T-helper 17 cell (primary cell): Measurements from ENCODE around the gene CDK6. TPM values are rescaled to one million over a fixed set of nuclear protein-coding genes. Genes with fewer than 3 reads are reported as not detected.

ENCODE experiments used
- ATAC-seq: fragments of 150-1000 bp; cut with Tn5 transposase; 2 replicates; pipeline ENCODE4 v1.10.0; 2021; ENCODE audit warnings: mild to moderate bottlenecking, moderate library complexity
- DNase-seq, 3 donors: peaks; one replicate each; pipeline versions ENCODE4 v3.0.0 to v3.0.0-alpha.2; 2020 to 2021
- H3K9me3 ChIP-seq: one replicate; pipeline ENCODE4 v1.7.0; 2013; ENCODE audit warnings: low read length, mild to moderate bottlenecking; ENCODE audit not compliant: control insufficient read depth, poor library complexity, severe bottlenecking
- H3K27ac Mint-ChIP-seq: one replicate; pipeline ENCODE4 v1.8.0; 2022; ENCODE audit warnings: mild to moderate bottlenecking, moderate library complexity, mixed read lengths
- H3K27me3 Mint-ChIP-seq: one replicate; pipeline ENCODE4 v1.8.0; 2022; ENCODE audit warnings: mixed read lengths
- H3K36me3 Mint-ChIP-seq: one replicate; pipeline ENCODE4 v1.8.0; 2022; ENCODE audit warnings: low read depth, mixed read lengths
- H3K4me1 Mint-ChIP-seq: one replicate; pipeline ENCODE4 v1.8.0; 2022; ENCODE audit warnings: mild to moderate bottlenecking, mixed read lengths
- H3K4me3 Mint-ChIP-seq: one replicate; pipeline ENCODE4 v1.8.0; 2022; ENCODE audit warnings: mild to moderate bottlenecking, moderate library complexity, mixed read lengths
- total RNA-seq, 4 donors: library from RNA in 2 of 4; stranded (reverse) in 2 of 4; gene quantifications; one replicate each; pipeline ENCODE4 v1.2.3 and lab custom pipeline; 2022 to 2026

CDK6 gene
- total RNA-seq, 2 donors from 2014 or later: 61.5 to 63.7 TPM

DNA sequence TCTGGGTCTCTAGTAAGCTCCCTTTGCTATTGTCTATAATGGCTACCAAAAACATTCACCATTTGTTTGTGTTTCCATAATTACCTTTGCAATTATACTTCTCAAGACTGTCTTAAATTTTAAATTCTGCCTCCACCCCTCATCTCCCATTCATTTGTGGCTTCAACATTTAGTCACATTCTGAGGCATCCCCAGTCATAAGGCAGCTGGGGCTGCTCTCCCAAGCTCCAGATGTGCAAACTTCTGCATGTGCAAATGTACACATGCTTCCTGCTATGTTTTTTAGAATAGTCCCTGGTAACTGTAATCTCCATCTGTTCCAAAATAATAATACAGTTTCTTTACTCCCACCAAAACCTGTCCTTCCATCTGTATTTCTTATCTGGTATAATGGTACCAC is 97.3 kb downstream of the CDK6 start:
- H3K36me3 Mint-ChIP-seq: peaks cover 6% of the 10 kb centered on the region
- H3K4me3 Mint-ChIP-seq: no peak overlapping the region

DNA sequence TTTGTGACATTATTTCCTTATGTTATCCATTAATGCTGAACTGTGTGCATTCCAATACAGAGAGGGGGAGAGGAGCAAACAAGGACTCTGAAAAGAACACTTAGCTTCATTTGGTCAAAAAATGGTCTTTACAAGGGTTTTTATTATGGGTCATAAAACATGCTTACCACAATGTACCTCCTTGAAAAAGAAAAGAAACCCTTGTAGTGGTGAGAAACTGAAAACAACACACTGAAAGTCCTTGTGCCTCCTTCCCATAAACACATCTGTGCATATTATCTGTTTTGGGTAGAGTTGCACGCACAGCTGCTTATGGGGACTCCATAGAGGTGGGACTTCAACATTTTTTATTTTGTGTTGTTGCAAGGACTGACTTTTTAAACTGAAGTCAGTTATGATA is 98.7 kb downstream of the CDK6 start:
- no peaks in the 10 kb centered on the region for H3K27me3 Mint-ChIP-seq
- H3K27ac Mint-ChIP-seq: no peak overlapping the region
- H3K4me3 Mint-ChIP-seq: no peak overlapping the region
- no peaks in the 10 kb centered on the region for H3K9me3 ChIP-seq
- H3K36me3 Mint-ChIP-seq: peaks cover 8% of the 10 kb centered on the region
- DNase-seq: no peak
- no peak for ATAC-seq
- H3K4me1 Mint-ChIP-seq: peaks cover 25% of the 10 kb centered on the region

More for the DNA sequence above, 97.3 kb downstream of the CDK6 start:
- Mint-ChIP-seq H3K4me1 (peaks cover 23% of the 10 kb centered on the region), H3K27ac (no peak overlapping the region), H3K27me3 (no peaks in the 10 kb centered on the region)
- no peaks in the 10 kb centered on the region for H3K9me3 ChIP-seq
- DNase-seq (no peak), ATAC-seq (no peak)

DNA sequence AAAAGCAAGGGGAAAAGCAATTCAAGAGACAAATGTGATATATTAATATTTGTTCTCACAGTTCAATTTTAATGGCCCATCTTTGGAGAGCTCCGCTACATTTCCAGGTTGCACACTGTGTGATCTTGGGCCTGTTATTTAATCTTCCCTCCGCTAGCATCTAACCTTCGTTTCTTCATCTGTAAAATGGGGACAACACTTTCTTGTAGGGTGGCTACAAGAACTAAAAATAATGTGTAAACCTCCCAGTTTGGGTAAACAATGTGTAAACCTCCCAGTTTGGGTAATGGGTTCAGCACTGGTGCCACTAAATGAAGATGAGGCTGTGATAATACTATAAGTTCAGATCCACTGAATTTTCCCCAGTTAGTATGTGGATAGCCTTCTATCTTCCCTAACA is 99.5 kb downstream of the CDK6 start:
- DNase-seq (no peak), ATAC-seq (no peak)
- Mint-ChIP-seq H3K27me3 (no peaks in the 10 kb centered on the region), H3K4me3 (no peak overlapping the region), H3K27ac (peak overlapping the region; percentile 41), H3K4me1 (peaks cover 28% of the 10 kb centered on the region), H3K36me3 (peaks cover 8% of the 10 kb centered on the region)
- H3K9me3 ChIP-seq: no peaks in the 10 kb centered on the region

DNA sequence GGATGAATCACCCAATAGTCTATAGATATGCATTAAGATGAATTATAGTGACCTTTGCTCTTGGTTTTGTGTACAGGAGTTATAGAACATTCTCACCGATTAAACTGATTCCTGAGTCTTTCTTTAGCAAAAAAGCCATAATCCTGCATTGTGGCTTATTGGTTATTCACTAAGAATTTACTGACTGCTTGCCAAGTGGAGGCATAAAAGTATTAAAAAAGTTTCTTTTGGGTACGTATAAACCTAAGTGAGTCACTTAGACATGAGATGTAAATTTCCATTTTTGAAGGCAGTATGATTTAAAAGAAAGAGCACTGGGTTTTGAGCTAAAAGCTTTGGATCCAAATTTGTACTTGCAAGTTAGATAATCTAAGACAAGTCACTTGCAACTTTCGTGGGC is 100.7 kb downstream of the CDK6 start:
- no peaks in the 10 kb centered on the region for H3K27me3 Mint-ChIP-seq
- peaks cover 29% of the 10 kb centered on the region for H3K4me1 Mint-ChIP-seq
- no peaks in the 10 kb centered on the region for H3K9me3 ChIP-seq
- DNase-seq (no peak), ATAC-seq (no peak)
- no peak overlapping the region for H3K27ac Mint-ChIP-seq
- peaks cover 8% of the 10 kb centered on the region for H3K36me3 Mint-ChIP-seq
- H3K4me3 Mint-ChIP-seq: no peak overlapping the region

DNA sequence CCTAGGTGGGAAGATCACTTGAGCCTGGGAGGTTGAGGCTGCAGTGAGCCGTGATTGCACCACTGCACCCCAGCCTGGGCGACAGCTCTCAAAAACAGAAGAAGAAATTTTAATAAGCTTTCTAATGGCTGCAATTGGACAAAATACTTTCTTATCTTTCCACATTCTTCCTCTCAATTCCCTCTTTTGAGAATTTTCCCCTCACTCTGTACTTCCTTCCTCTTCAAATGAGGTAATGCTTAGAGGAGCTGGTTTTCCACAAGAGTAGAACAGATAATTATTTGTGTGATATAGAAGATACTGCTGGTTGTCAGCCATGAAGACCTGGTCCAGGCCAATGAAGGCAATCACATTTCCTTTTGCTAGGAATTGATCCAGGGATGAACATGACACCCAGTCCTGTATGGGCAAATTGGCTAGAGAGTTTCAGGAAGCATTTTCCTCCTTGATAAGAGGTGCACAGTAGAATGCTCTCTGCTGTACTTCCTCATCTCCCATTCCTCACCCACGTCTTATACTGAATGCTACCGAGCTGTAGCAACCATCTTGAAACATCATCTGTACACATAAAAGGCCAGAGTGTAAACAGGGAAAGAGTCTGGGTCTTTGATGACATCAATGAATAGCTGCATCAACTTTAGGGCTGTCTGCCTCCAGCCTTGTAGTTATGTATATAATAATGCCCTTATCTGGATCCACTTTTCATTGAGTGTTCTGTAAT is 103.9 kb downstream of the CDK6 start:
- Mint-ChIP-seq H3K4me1 (peaks cover 23% of the 10 kb centered on the region), H3K27ac (peak overlapping the region; percentile 53), H3K4me3 (no peak overlapping the region), H3K27me3 (no peaks in the 10 kb centered on the region), H3K36me3 (peaks cover 8% of the 10 kb centered on the region)
- no peak for DNase-seq
- H3K9me3 ChIP-seq: no peaks in the 10 kb centered on the region
- no peak for ATAC-seq

DNA sequence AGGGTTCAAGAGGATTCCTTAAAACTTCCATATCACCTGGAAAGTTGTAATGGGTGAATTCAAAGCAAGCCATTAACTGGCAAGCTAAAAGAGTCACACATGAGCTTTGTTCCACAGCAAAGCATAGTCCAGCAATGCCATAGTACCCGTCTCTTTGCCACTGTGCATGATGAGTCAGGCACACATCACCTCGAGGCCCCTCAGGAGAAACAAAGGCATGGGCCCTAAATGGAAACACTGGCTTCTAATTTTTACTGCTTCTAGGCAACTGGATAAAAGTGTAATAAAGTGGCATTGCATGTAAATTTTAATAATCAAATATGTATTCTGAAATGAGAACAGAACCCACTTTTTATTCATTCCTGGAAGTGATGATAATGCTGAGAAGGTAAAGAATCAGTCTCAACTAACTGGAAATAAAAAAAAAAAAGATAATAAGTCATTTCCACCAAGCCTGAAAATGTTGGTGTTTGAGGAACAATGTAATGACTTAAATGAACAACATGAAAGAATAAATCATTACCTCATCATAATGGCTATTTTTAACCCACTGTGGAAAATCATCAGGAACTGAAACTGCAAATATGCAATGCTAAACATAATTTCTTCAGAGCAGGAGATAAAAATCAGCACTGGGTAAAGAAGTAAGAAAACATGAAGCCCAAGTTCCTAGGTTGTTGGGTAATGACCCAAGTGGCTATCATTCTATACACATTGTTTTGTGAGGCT is 104.9 kb downstream of the CDK6 start:
- Mint-ChIP-seq H3K4me1 (peaks cover 22% of the 10 kb centered on the region), H3K27me3 (no peaks in the 10 kb centered on the region), H3K27ac (peak overlapping the region; percentile 53), H3K36me3 (peaks cover 6% of the 10 kb centered on the region), H3K4me3 (no peak overlapping the region)
- no peak for DNase-seq
- ATAC-seq: peak; percentile 12
- H3K9me3 ChIP-seq: no peaks in the 10 kb centered on the region

DNA sequence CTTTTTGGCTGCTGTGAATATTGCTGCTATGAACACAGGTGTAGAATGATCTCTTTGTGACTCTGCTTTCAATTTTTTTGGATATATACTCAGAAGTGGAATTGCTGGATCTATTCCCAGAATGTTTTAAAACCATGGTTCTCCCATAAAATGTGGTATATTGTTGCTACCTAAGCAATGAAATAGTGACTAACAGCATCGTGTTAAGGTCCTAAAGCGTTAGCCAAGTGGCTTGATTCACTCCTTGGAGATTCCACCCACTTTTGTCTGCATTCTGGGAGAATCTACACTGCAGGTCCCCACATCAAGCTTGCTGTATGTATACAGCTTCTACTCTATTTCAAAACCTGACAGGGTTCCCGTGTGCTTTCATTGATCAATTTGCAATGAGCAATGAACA is 105.6 kb downstream of the CDK6 start:
- ATAC-seq (no peak), DNase-seq (no peak)
- peaks cover 5% of the 10 kb centered on the region for H3K36me3 Mint-ChIP-seq
- H3K9me3 ChIP-seq: no peaks in the 10 kb centered on the region
- no peaks in the 10 kb centered on the region for H3K27me3 Mint-ChIP-seq
- no peak overlapping the region for H3K27ac Mint-ChIP-seq
- H3K4me1 Mint-ChIP-seq: peaks cover 19% of the 10 kb centered on the region
- H3K4me3 Mint-ChIP-seq: no peak overlapping the region

DNA sequence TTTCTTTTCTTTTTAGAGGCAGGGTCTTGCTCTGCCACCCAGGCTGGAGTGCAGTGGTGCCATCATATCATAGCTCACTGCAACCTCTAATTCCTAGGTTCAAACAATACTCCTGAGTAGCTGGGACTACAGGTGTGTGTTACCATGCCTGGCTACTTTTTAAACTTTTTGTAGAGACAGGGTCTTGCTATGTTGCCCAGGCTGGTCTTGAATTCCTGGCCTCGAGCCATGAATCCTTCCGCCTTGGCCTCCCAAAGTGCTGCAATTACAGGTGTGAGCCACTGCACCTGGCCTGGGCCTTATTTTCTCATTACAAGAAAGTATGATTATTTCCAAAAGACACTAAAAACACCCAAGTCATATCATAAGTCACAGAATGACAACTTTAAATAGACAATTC is 106.6 kb downstream of the CDK6 start:
- ATAC-seq (no peak), DNase-seq (no peak)
- no peak overlapping the region for H3K4me3 Mint-ChIP-seq
- H3K27me3 Mint-ChIP-seq: no peaks in the 10 kb centered on the region
- H3K36me3 Mint-ChIP-seq: peaks cover 5% of the 10 kb centered on the region
- H3K27ac Mint-ChIP-seq: peak overlapping the region; percentile 43
- H3K9me3 ChIP-seq: no peaks in the 10 kb centered on the region
- peaks cover 19% of the 10 kb centered on the region for H3K4me1 Mint-ChIP-seq

DNA sequence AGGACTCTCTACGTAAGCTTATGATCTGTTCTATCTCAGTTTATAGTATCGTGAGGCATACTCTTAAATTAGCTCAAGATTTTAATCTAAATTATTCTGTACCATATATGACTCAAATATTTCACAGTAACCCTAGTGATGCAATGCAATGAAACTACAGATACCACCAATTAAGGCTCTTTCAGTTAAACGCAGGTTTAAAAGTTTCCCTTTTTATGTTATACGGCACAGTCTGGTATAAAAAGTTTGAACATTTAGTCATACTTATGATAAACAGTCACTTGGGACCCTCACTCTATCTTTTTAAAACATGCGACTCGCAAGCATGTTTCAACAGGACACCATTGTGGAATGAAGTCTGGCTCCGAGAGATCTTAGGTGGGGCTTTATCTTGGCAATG is 107.2 kb downstream of the CDK6 start:
- Mint-ChIP-seq H3K4me3 (no peak overlapping the region), H3K27ac (no peak overlapping the region), H3K27me3 (no peaks in the 10 kb centered on the region), H3K4me1 (peaks cover 17% of the 10 kb centered on the region), H3K36me3 (peaks cover 4% of the 10 kb centered on the region)
- H3K9me3 ChIP-seq: no peaks in the 10 kb centered on the region
- DNase-seq (no peak), ATAC-seq (no peak)

DNA sequence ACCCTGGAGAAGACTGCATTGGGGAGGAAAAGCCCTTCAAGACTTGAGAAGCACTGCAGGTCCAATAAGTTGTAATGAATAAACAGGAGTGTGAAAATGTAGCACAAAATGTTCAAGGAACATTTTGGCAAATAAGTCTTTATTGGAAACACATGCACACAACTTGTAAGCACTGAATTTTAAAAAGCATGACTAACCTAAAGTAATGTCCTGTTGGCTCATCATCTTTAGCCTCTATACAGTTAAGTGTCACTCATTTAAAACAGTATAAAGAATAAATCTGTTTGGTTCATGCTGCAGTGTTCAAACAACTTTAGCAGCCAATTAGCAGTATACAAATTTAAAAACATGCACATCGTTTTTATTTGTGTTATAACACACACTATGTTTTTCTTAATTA is 108.6 kb downstream of the CDK6 start:
- no peaks in the 10 kb centered on the region for H3K9me3 ChIP-seq
- Mint-ChIP-seq H3K27ac (no peak overlapping the region), H3K36me3 (peaks cover 2% of the 10 kb centered on the region), H3K4me3 (no peak overlapping the region), H3K27me3 (no peaks in the 10 kb centered on the region), H3K4me1 (peaks cover 15% of the 10 kb centered on the region)
- DNase-seq (no peak), ATAC-seq (no peak)

DNA sequence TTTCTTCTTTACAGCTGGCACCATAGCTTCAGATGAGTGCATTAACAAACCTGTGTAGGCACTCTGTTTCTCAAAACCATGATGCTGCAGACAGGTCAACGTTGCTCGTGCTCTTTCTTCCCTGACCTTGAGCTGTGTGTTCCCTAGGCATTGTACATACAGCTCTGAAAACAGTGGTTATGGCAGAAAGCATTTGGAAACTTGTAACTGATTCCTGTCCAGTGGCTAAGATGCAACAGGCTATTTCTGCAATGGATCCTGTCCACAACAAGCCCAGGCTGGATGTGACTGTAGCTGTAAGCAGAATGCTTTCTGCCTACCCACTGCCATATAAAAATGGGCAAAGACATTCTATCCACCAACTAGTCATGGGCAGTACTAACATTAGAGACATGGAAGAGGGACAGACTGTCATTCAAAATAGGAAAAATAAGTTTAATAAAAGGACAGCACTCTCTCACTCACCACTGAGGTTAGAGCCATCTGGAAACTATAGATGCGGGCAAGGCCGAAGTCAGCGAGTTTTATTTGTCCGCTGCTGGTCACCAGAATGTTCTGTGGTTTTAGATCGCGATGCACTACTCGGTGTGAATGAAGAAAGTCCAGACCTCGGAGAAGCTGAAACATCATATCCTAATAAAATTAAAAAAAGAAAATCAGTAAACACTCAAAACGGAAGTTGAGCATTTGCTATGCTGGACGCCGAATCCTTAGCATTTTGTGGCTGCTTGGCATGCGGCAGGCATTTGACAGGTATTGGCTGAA is 111.0 kb downstream of the CDK6 start:
- Mint-ChIP-seq H3K36me3 (peaks cover 3% of the 10 kb centered on the region), H3K4me1 (peaks cover 14% of the 10 kb centered on the region), H3K4me3 (no peak overlapping the region), H3K27me3 (no peaks in the 10 kb centered on the region), H3K27ac (no peak overlapping the region)
- DNase-seq: no peak
- H3K9me3 ChIP-seq: no peaks in the 10 kb centered on the region
- no peak for ATAC-seq

DNA sequence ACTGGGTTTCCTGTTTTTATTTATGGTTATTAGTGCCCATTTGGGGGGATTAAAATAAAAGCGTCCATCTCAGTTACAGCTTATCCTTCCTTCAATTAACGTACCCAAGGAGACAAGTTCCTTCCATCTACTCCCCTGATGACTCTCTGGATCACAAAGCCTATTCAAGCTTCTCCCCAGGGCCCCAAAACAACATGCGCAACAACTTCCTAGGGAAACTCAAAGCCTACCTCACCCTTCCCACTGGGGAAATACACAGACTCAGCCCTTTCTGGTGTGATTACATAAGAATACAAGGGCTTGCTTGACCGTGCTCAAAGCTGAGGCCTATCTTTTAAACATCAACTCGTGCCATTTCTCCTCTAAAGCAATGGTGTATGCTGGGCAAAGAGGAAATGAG is 112.4 kb downstream of the CDK6 start:
- Mint-ChIP-seq H3K27ac (no peak overlapping the region), H3K36me3 (peaks cover 3% of the 10 kb centered on the region), H3K4me1 (peaks cover 17% of the 10 kb centered on the region), H3K4me3 (no peak overlapping the region), H3K27me3 (no peaks in the 10 kb centered on the region)
- no peaks in the 10 kb centered on the region for H3K9me3 ChIP-seq
- ATAC-seq (no peak), DNase-seq (no peak)

DNA sequence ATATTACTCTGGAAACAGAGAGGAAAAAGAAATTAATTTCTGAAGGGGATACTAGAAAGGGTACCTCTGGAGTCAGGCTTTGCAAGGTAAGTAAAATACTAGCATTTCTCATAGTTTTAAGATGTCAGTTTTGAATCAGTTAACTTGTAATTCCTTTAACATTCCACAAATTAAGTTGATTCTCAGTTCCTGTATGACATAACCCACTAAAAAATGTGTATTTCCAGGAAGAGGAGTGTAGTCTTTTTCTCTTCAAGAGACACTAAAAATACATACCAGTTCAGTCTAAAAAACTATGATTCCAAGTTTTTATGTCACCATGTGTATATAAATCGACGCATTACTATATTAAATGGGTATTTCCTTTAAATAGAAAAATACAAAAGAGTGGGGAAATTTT is 113.2 kb downstream of the CDK6 start:
- H3K4me1 Mint-ChIP-seq: peaks cover 24% of the 10 kb centered on the region
- peaks cover 3% of the 10 kb centered on the region for H3K36me3 Mint-ChIP-seq

More for the DNA sequence above, 113.2 kb downstream of the CDK6 start:
- ATAC-seq: no peak
- H3K9me3 ChIP-seq: no peaks in the 10 kb centered on the region
- Mint-ChIP-seq H3K27ac (no peak overlapping the region), H3K4me3 (no peak overlapping the region), H3K27me3 (no peaks in the 10 kb centered on the region)
- no peak for DNase-seq
